Measurements from ENCODE around the gene SLC25A15. TPM values are rescaled to one million over a fixed set of nuclear protein-coding genes. Genes with fewer than 3 reads are reported as not detected.
"Not testable (repeated sequence)": the region's sequence is repeated elsewhere in the genome, so short reads cannot be mapped to it uniquely, and the experiment has no call there.

SLC25A15 gene
- total RNA-seq, 1 donor from 2014 or later: 33.7 TPM

DNA sequence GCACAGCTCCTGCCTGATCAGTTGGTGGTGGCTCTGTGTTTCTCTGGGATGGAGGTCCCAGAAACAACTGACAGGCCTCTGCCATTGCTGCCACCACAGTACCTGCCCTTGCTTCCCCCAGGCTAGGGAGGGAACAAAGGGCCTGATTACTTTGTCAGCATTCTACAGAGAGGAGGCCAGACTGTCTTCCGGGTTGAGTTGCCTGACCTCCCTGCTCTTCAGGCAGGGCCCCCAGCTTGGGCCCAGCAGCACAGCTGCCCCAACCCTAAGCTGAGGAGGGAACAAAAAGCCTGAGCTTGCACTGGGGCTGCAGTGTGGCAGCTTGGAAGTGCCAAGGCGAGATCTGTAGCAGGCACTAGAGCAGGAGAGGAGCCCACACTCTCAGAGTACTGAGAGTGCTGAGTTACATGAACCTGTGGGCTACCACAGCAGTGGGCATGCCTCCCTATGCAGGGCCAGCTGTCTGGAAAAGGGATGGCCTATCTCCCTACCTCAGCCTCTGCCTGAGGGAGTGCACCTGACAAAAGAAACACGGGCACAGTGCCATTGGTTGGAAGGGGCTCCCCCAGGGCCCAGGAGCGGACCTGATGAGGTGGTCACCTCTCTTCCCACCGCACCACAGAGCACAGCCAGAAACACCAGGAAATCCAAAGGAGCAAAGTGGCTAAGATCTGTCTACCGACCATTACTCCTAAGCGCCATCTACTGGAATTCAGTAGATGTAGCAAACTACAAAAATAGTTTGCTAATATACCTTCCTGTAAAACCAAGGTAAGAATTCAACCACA is 24.4 kb downstream of the SLC25A15 start:
- no peak for DNase-seq (ENCODE audit: low spot score)

DNA sequence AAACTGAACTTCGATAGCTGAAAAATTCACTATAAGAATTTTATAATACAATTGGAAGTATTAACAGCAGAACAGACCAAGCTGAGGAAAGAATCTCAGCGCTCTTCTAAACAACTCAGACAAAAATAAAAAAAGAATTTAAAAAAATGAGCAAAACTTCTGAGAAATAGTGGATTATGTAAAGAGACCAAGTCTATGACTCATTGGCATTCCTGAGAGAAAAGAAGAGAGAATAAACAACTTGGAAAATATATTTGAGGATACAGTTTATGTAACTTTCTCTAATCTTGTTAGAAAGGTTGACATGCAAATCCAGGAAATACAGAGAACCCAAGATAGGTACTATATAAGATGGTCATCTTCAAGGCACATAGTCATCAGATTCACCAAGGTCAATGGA is 25.4 kb downstream of the SLC25A15 start:
- no peak for DNase-seq (ENCODE audit: low spot score)

DNA sequence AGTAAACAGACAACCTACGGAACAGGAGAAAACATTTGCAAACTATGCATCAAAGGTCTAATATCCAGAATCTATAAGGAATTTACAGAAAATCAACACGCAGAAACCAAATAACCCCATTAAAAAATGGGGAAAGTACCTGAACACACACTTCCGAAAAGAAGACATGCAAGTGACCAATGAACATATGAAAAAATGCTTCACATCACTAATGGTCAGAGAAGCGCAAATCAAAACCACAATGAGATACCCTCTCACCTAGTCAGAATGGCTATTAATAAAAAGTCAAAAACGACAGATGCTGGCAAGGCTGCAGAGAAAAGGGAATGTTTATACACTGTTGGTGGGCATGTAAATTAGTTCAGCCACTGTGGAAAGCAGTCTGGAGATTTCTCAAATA is 29.5 kb downstream of the SLC25A15 start:
- no peak for DNase-seq (ENCODE audit: low spot score)

DNA sequence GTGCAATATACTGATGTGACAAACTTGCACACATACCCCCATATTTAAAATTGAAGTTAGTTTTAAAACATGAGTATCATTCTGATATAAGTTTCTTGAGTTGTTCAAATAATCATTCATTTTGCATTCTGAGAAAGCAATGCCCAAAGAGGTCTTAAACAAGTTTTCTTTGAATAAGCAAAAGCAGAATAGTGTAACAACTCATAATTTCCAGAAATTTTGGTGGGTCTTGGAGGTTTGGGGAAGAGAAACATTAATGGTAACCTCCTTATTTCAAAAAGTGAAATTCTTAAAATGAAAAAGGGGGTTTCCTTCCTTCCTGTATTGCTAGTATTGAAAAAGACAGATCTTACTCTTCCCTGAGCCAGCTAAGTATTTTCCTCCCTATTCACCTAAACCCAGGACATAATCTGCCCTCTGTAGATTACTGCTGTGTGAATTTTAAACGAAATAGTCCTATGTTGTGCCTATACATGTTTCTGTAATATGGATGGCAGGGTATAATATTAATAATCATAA is 30.4 kb downstream of the SLC25A15 start:
- DNase-seq (ENCODE audit: low spot score): no peak

GRCh38 chr13:40839725-40840124 is 50.3 kb downstream of the SLC25A15 start:
- not testable (repeated sequence) for DNase-seq (ENCODE audit: low spot score)

DNA sequence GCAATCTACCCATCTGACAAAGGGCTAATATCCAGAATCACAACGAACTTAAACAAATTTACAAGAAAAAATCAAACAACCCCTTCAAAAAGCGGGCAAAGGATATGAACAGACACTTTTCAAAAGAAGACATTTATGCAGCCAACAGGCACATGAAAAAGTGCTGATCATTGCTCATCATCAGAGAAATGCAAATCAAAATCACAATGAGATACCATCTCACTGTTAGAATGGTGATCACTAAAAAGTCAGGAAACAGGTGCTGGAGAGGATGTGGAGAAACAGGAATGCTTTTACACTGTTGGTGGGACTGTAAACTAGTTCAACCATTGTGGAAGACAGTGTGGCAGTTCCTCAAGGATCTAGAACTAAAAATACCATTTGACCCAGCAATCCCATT is 51.5 kb downstream of the SLC25A15 start:
- DNase-seq (ENCODE audit: low spot score): not testable (repeated sequence)

Other genes starting within 250 kb of the SLC25A15 start
- 24.8 TPM for gene FOXO1, start 123.0 kb upstream of the SLC25A15 start, total RNA-seq (ENCODE audit: insufficient read depth, low replicate concordance)
- 30.8 TPM for gene MRPS31, start 18.4 kb upstream of the SLC25A15 start, total RNA-seq (ENCODE audit: insufficient read depth, low replicate concordance)
- gene ELF1, start 229.7 kb downstream of the SLC25A15 start, total RNA-seq (ENCODE audit: insufficient read depth, low replicate concordance): 67.4 TPM